CD14-positive monocyte (primary cell): ENCODE data around the gene SLC7A8. TPM values are rescaled to one million over a fixed set of nuclear protein-coding genes. Genes with fewer than 3 reads are reported as not detected.

Experiments used
- DNase-seq, 3 donors: peaks; one replicate each; pipeline ENCODE4 v3.0.0-alpha.2; 2011 to 2022
- H2AFZ ChIP-seq: 2 replicates; pipeline ENCODE4 v1.6.0; 2012; ENCODE audit warnings: mild to moderate bottlenecking, low read depth, low read length, inconsistent platforms; ENCODE audit not compliant: insufficient read depth, poor library complexity, severe bottlenecking
- H3K27ac ChIP-seq, 2 donors: 1 replicate in 1 of 2; 2 replicates in 1 of 2; pipeline ENCODE4 v1.5.1; 2012 to 2013; ENCODE audit warnings: low read length in 2 of 2, control low read depth in 1 of 2, inconsistent platforms in 1 of 2, low read depth in 1 of 2, mild to moderate bottlenecking in 1 of 2
- H3K27me3 ChIP-seq, 2 donors: one replicate each; pipeline versions ENCODE4 v1.6.0 to v1.6.1; 2011 to 2013; ENCODE audit warnings: low read length in 2 of 2; ENCODE audit not compliant: control insufficient read depth in 2 of 2, insufficient read depth in 2 of 2
- H3K36me3 ChIP-seq, 2 donors: replicated peaks in 1 of 2; 1 replicate in 1 of 2; 2 replicates in 1 of 2; pipeline versions ENCODE4 v1.5.1 to v1.6.1; 2012 to 2013; ENCODE audit warnings: low read length in 2 of 2, control low read depth in 1 of 2, inconsistent platforms in 1 of 2, mild to moderate bottlenecking in 1 of 2; ENCODE audit not compliant: insufficient read depth in 2 of 2, control insufficient read depth in 1 of 2
- H3K4me1 ChIP-seq, 2 donors: 1 replicate in 1 of 2; 2 replicates in 1 of 2; pipeline versions ENCODE4 v1.5.1 to v1.6.1; 2012 to 2013; ENCODE audit warnings: low read length in 2 of 2, control low read depth in 1 of 2, inconsistent platforms in 1 of 2, mild to moderate bottlenecking in 1 of 2, moderate library complexity in 1 of 2; ENCODE audit not compliant: insufficient read depth in 2 of 2, control insufficient read depth in 1 of 2
- H3K4me2 ChIP-seq: replicated peaks from 2 replicates; pipeline ENCODE3; 2012; ENCODE audit warnings: low read length, moderate library complexity, mild to moderate bottlenecking; ENCODE audit not compliant: poor library complexity, severe bottlenecking; ENCODE audit errors: extremely low read depth
- H3K4me3 ChIP-seq, 3 experiments: fragments of 200-600 bp in 1 of 3; sonication (generic) in 1 of 3; replicated peaks in 1 of 3; 1 replicate in 2 of 3; 2 replicates in 1 of 3; pipeline ENCODE4 v1.5.1; 2011 to 2013; ENCODE audit warnings: low read length in 3 of 3, mild to moderate bottlenecking in 3 of 3, control low read depth in 2 of 3, low read depth in 2 of 3, inconsistent platforms in 1 of 3, moderate library complexity in 1 of 3
- H3K79me2 ChIP-seq: 2 replicates; pipeline ENCODE4 v1.6.0; 2012; ENCODE audit warnings: mild to moderate bottlenecking, control low read depth, inconsistent platforms, low read length, moderate library complexity; ENCODE audit not compliant: insufficient read depth
- H3K9ac ChIP-seq: 2 replicates; pipeline ENCODE4 v1.6.0; 2017; ENCODE audit warnings: low read length, mild to moderate bottlenecking; ENCODE audit not compliant: insufficient read depth, poor library complexity, severe bottlenecking
- H3K9me3 ChIP-seq, 2 donors: replicated peaks in 1 of 2; 1 replicate in 1 of 2; 2 replicates in 1 of 2; pipeline versions ENCODE4 v1.5.1 to v1.6.1; 2012 to 2013; ENCODE audit warnings: low read length in 2 of 2, control low read depth in 1 of 2; ENCODE audit not compliant: control insufficient read depth in 1 of 2, insufficient read depth in 1 of 2
- H4K20me1 ChIP-seq: 2 replicates; pipeline ENCODE4 v1.6.0; 2012; ENCODE audit warnings: mild to moderate bottlenecking, low read length, control low read depth, moderate library complexity; ENCODE audit not compliant: insufficient read depth
- H3K27ac Mint-ChIP-seq, 7 donors: one replicate each; pipeline ENCODE4 v1.8.0; 2020; ENCODE audit warnings: mild to moderate bottlenecking in 7 of 7, mixed read lengths in 7 of 7, moderate library complexity in 6 of 7, inconsistent platforms in 2 of 7
- H3K27me3 Mint-ChIP-seq, 3 donors: one replicate each; pipeline ENCODE4 v1.8.0; 2021 to 2022; ENCODE audit warnings: low read depth in 3 of 3, mild to moderate bottlenecking in 3 of 3, mixed read lengths in 3 of 3, moderate library complexity in 3 of 3, inconsistent platforms in 1 of 3
- H3K36me3 Mint-ChIP-seq, 2 donors: one replicate each; pipeline ENCODE4 v1.8.0; 2020; ENCODE audit warnings: mixed read lengths in 2 of 2, inconsistent platforms in 1 of 2, mild to moderate bottlenecking in 1 of 2
- H3K4me1 Mint-ChIP-seq: one replicate; pipeline ENCODE4 v1.8.0; 2020; ENCODE audit warnings: mild to moderate bottlenecking, mixed read lengths
- H3K4me3 Mint-ChIP-seq, 2 donors: one replicate each; pipeline ENCODE4 v1.8.0; 2020; ENCODE audit warnings: mild to moderate bottlenecking in 2 of 2, mixed read lengths in 2 of 2, moderate library complexity in 1 of 2
- H3K9me3 Mint-ChIP-seq, 7 donors: one replicate each; pipeline ENCODE4 v1.8.0; 2020 to 2022; ENCODE audit warnings: mixed read lengths in 7 of 7, mild to moderate bottlenecking in 6 of 7, moderate library complexity in 6 of 7, inconsistent platforms in 2 of 7
- CTCF ChIP-seq: fragments of 200-600 bp; IDR thresholded peaks from one replicate; pipeline ENCODE4 v1.8.0; 2022; ENCODE audit warnings: antibody characterized with exemption, mild to moderate bottlenecking
- whole genome bisulfite sequencing: methylation state at CpG from one replicate; pipeline ENCODE4 v1.1.5; 2013; ENCODE audit warnings: missing lambda C conversion rate; ENCODE audit not compliant: insufficient coverage; 5-methylcytosine and 5-hydroxymethylcytosine counted together
- intact Hi-C, 2 donors: fragments of 100-400 bp; cut with micrococcal nuclease; formaldehyde crosslinking; loops; one replicate each; pipeline versions ENCODE4 v1.15.0 to v1.15.1; 2023
- polyA plus RNA-seq, 3 donors: library from polyadenylated mRNA; depleted of rRNA in 1 of 3; unstranded in 2 of 3; stranded (reverse) in 1 of 3; fragments of 300-500 nt in 2 of 3; fragments of >200 nt in 1 of 3; fragmentation: Illumina TruSeq in 2 of 3; gene quantifications; 1 replicate in 2 of 3; 2 replicates in 1 of 3; pipeline ENCODE4 v1.2.3, GENCODE V29; 2012 to 2021

Gene SLC7A8
- polyA plus RNA-seq, 3 donors = 0.05 to 0.53 (median 0.25) TPM

GRCh38 chr14:23106747-23107045, 76.8 kb downstream of the SLC7A8 start:
- no peak overlapping the region for H3K4me2 ChIP-seq
- no peak overlapping the region for H3K4me3 ChIP-seq
- Mint-ChIP-seq H3K9me3 (no peaks in the 10 kb centered on the region), H3K36me3 (no peaks in the 10 kb centered on the region), H3K4me3 (no peak overlapping the region), H3K27ac (peak overlapping the region in 3 of 7 donors; percentile 2 to 62 (median 21)), H3K27me3 (peaks cover 1 to 4% (median 1%) of the 10 kb centered on the region in 3 donors), H3K4me1 (peaks cover 27% of the 10 kb centered on the region)
- no peak overlapping the region for H3K9ac ChIP-seq
- H3K4me1 ChIP-seq = peaks cover 12 to 23% of the 10 kb centered on the region in 2 donors
- no peak for DNase-seq
- intact Hi-C loops = loop anchor here in 1 of 2 donors (5.0 kb wide), 1 partner anchor 39 kb away; no protein-coding TSS in a partner anchor
- no peak overlapping the region for H3K27ac ChIP-seq
- no peaks in the 10 kb centered on the region for H4K20me1 ChIP-seq
- H3K79me2 ChIP-seq = no peaks in the 10 kb centered on the region
- no peaks in the 10 kb centered on the region for H3K36me3 ChIP-seq
- TF ChIP-seq CTCF = no peak
- H3K9me3 ChIP-seq = no peaks in the 10 kb centered on the region
- no peak overlapping the region for H2AFZ ChIP-seq
- no peaks in the 10 kb centered on the region for H3K27me3 ChIP-seq

DNA sequence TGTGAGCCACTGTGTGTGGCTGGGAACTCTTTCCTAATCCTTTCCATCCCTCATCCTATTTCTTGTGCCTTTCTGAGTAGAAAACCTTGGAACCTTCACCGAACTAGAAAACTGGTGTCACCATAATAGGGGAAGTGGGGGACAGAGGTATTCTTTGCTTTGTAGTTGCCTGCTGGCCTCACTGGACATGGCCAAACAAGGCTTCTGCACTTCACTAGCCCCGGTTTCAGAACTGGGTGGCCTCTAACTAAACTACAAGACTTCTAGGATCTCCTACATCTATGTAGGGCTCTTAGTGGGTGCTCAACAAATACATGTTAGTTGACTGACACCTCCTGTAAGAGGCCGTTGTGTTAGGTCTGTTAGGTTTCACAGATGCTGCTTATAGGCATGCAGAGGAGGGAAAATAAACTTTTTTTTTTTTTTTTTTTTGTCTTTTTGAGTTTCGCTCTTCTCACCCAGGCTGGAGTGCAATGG, 78.1 kb downstream of the SLC7A8 start:
- TF ChIP-seq CTCF = no peak
- H3K4me3 Mint-ChIP-seq = no peak overlapping the region
- H3K27ac Mint-ChIP-seq = peak overlapping the region in 4 of 7 donors; percentile 30 to 70 (median 54)
- H2AFZ ChIP-seq = no peak overlapping the region
- H3K27ac ChIP-seq = peak overlapping the region in 1 of 2 donors; percentile 41
- intact Hi-C loops = loop anchor here in 1 of 2 donors (5.0 kb wide), 1 partner anchor 38 kb away; no protein-coding TSS in a partner anchor
- H3K4me1 ChIP-seq = peaks cover 12 to 17% of the 10 kb centered on the region in 2 donors
- H3K36me3 ChIP-seq = no peaks in the 10 kb centered on the region
- no peak overlapping the region for H3K4me3 ChIP-seq
- no peak for DNase-seq
- WGBS = 60% methylated on average over 1 of the region's 4 CpGs
- H3K79me2 ChIP-seq = no peaks in the 10 kb centered on the region
- no peaks in the 10 kb centered on the region for H3K27me3 ChIP-seq
- peaks cover 1 to 4% (median 1%) of the 10 kb centered on the region in 3 donors for H3K27me3 Mint-ChIP-seq
- peaks cover 8% of the 10 kb centered on the region for H4K20me1 ChIP-seq
- peaks cover 28% of the 10 kb centered on the region for H3K4me1 Mint-ChIP-seq
- no peaks in the 10 kb centered on the region for H3K36me3 Mint-ChIP-seq
- peak overlapping the region; percentile 29 for H3K4me2 ChIP-seq
- H3K9ac ChIP-seq = no peak overlapping the region
- no peaks in the 10 kb centered on the region for H3K9me3 Mint-ChIP-seq
- no peaks in the 10 kb centered on the region for H3K9me3 ChIP-seq
